Suprapubic skin (tissue), 4 donors: ENCODE measurements around the gene RIT1. TPM values are rescaled to one million over a fixed set of nuclear protein-coding genes. Genes with fewer than 3 reads are reported as not detected.

Experiments
- DNase-seq, 2 donors: peaks; one replicate each; pipeline ENCODE4 v3.0.0-alpha.2; 2019; ENCODE audit warnings: low spot score in 2 of 2
- H3K27ac ChIP-seq: fragments of 200-600 bp; sonication (generic); one replicate; pipeline ENCODE4 v1.5.1; 2019
- H3K27me3 ChIP-seq: fragments of 200-600 bp; sonication (generic); one replicate; pipeline ENCODE4 v1.5.1; 2019
- H3K36me3 ChIP-seq: fragments of 200-600 bp; sonication (generic); one replicate; pipeline ENCODE4 v1.5.1; 2019
- H3K4me1 ChIP-seq: fragments of 200-600 bp; sonication (generic); one replicate; pipeline ENCODE4 v1.5.1; 2019
- H3K4me3 ChIP-seq: fragments of 200-600 bp; sonication (generic); one replicate; pipeline ENCODE4 v1.5.1; 2019; ENCODE audit warnings: mild to moderate bottlenecking
- H3K9me3 ChIP-seq: fragments of 200-600 bp; sonication (generic); one replicate; pipeline ENCODE4 v1.5.1; 2019
- EP300 ChIP-seq: sonication (generic); formaldehyde crosslinking; IDR thresholded peaks from one replicate; pipeline ENCODE4 v1.6.1; 2017; ENCODE audit warnings: antibody characterized with exemption
- POLR2A ChIP-seq, 2 donors: fragments of 450-650 bp; IDR thresholded peaks; one replicate each; pipeline ENCODE4 v1.6.1; 2017; ENCODE audit warnings: antibody characterized with exemption in 2 of 2, mild to moderate bottlenecking in 2 of 2, moderate library complexity in 2 of 2
- POLR2AphosphoS5 ChIP-seq, 3 donors: sonication (generic); formaldehyde crosslinking; IDR thresholded peaks; one replicate each; pipeline ENCODE4 v1.6.1; 2017; ENCODE audit warnings: antibody characterized with exemption in 3 of 3
- WGBS: methylation state at CpG from one replicate; pipeline ENCODE4 v1.1.5; 2018; 5-methylcytosine and 5-hydroxymethylcytosine counted together
- total RNA-seq, 4 donors: library from RNA; depleted of rRNA; stranded (reverse); fragments of >200 nt; gene quantifications; one replicate each; pipeline ENCODE4 v1.1.0, GENCODE V29; 2016
- TF ChIP-seq, protein P1 (sequence below), 2 donors: fragments of 200-600 bp in 1 of 2; fragments of 450-650 bp in 1 of 2; sonication (generic) in 1 of 2; IDR thresholded peaks; one replicate each; pipeline ENCODE4 v1.5.1; 2016 to 2019; ENCODE audit warnings: antibody characterized with exemption in 2 of 2, mild to moderate bottlenecking in 1 of 2, moderate library complexity in 1 of 2

RIT1 gene
- total RNA-seq, 4 donors from 2014 or later = 18.1 to 30.8 (median 23.8) TPM

DNA sequence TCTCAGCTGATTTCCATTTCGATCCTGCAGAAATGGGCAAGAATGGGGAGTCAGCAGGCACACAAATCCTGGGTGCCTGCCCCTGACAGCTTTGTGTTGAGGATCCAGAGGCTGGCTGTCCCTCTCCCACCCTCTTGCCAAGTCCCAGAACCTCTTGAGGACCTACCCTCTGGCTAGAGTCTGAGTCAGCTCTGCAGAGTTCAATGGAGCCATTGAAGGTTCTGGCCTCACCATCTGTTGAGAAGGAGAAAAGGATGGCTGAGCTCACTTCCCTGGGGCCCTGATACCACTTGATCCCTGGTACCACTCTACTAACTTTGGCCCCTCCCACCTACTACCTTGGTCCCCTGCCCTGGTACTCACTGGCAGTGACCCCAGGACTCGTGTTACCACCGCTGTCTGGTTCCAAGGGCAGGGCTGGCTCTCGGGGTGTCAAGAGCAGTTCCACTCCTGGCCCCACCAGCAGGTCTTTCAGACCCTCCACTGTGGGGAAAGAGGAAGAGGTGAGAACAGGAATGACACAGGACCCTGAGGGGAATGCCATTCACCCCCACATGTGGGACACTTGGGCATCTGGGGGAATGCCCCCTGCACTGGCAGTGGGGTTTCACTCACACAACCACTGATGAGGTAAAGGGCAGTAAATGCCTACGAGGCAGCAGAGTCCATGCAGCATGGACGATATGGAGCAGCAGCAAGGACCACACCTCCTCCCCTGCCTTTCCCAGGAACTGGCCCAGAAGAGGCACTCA lies 40.8 kb upstream of the RIT1 start:
- no peak overlapping the region for H3K27ac ChIP-seq
- H3K27me3 ChIP-seq = no peaks in the 10 kb centered on the region
- no peaks in the 10 kb centered on the region for H3K9me3 ChIP-seq
- 88% methylated on average over 5 of the region's 6 CpGs for WGBS
- TF ChIP-seq EP300 (no peak), POLR2A (IDR thresholded peaks at IDR 0.05) (no peak)
- H3K4me3 ChIP-seq = no peak overlapping the region
- peaks cover 96% of the 10 kb centered on the region for H3K36me3 ChIP-seq
- H3K4me1 ChIP-seq = no peaks in the 10 kb centered on the region
- no peak for DNase-seq

DNA sequence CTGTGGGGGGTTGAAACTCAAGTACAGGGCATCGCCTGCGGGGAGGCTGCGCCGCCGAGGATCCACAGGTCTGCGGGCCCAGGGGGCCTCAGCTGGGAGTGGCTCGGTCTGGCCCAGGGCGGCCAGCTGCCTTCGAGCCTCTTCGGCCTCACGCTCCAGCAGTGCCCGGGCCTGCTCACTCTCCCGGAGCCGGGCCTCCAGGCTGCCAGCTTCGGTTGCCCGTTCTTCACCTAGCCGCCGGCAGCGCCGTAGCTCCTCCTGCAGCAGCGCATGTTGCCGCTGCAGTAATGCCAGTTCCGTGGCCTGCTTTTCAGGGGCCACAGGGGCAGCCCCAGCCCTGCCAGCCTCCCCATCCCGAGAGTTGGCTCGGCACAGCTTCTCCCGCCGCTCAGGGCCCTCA lies 39.7 kb upstream of the RIT1 start:
- Histone ChIP-seq H3K4me1 (no peaks in the 10 kb centered on the region), H3K27me3 (no peaks in the 10 kb centered on the region), H3K9me3 (no peaks in the 10 kb centered on the region), H3K36me3 (peaks cover 91% of the 10 kb centered on the region), H3K27ac (no peak overlapping the region), H3K4me3 (no peak overlapping the region)
- WGBS = 96% methylated on average over 10 of the region's 27 CpGs
- TF ChIP-seq EP300 (no peak), POLR2AphosphoS5 (IDR thresholded peaks at IDR 0.05) (no peak), POLR2A (IDR thresholded peaks at IDR 0.05) (no peak)
- TF ChIP-seq, protein P1, sequence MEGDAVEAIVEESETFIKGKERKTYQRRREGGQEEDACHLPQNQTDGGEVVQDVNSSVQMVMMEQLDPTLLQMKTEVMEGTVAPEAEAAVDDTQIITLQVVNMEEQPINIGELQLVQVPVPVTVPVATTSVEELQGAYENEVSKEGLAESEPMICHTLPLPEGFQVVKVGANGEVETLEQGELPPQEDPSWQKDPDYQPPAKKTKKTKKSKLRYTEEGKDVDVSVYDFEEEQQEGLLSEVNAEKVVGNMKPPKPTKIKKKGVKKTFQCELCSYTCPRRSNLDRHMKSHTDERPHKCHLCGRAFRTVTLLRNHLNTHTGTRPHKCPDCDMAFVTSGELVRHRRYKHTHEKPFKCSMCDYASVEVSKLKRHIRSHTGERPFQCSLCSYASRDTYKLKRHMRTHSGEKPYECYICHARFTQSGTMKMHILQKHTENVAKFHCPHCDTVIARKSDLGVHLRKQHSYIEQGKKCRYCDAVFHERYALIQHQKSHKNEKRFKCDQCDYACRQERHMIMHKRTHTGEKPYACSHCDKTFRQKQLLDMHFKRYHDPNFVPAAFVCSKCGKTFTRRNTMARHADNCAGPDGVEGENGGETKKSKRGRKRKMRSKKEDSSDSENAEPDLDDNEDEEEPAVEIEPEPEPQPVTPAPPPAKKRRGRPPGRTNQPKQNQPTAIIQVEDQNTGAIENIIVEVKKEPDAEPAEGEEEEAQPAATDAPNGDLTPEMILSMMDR (IDR thresholded peaks at IDR 0.05) = no peak
- no peak for DNase-seq

DNA sequence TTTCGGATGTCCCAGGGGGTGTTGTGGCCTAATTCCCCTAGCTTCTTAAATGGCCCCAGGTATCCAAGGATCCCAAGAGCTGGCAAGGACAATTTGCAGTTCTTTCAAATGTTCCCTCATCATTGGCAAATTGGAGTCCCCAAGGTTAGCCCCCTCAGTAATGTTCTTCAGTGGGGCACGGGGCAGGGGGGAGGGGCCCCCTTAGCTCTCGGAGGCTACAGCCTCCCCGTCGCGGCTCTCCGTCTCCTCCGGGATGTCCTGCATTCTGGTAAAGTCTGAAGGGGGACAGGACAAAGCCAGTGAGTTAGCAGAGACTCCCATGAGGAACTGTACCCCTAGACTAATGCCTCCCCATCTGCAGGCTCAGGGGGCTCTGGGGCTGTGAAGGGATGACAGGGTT lies 36.6 kb upstream of the RIT1 start:
- peaks cover 63% of the 10 kb centered on the region for H3K36me3 ChIP-seq
- 82% methylated on average over 6 of the region's 8 CpGs for WGBS
- peaks cover 9% of the 10 kb centered on the region for H3K4me1 ChIP-seq
- TF ChIP-seq, protein P1 (IDR thresholded peaks at IDR 0.05) = no peak
- TF ChIP-seq EP300 (no peak), POLR2A (IDR thresholded peaks at IDR 0.05) (no peak), POLR2AphosphoS5 (IDR thresholded peaks at IDR 0.05) (no peak)
- H3K27me3 ChIP-seq = no peaks in the 10 kb centered on the region
- no peak overlapping the region for H3K27ac ChIP-seq
- no peak overlapping the region for H3K4me3 ChIP-seq
- no peak for DNase-seq
- no peaks in the 10 kb centered on the region for H3K9me3 ChIP-seq

DNA sequence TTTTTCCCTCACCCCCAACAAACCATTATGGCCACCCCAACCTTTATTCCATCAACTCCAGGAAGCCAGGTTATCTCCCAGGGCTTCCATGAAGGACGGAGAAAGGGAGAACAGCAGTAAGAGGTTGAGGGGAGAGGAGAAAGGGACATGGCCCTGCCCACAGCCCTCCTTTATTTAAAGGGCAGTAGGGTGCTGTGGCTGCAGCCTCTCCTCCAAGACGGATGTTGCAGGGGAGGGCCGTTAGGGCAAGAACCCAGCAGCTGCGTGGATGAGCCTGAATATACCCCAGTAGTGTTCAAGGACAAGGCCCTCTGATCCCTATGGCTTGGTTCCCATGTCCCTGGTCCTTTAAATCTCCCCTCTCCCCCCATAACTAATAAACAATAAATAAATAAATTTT lies 36.1 kb upstream of the RIT1 start:
- Histone ChIP-seq H3K27me3 (no peaks in the 10 kb centered on the region), H3K4me3 (no peak overlapping the region), H3K9me3 (no peaks in the 10 kb centered on the region), H3K27ac (no peak overlapping the region), H3K36me3 (peaks cover 59% of the 10 kb centered on the region), H3K4me1 (peaks cover 14% of the 10 kb centered on the region)
- TF ChIP-seq POLR2A (IDR thresholded peaks at IDR 0.05) (no peak), EP300 (no peak), POLR2AphosphoS5 (IDR thresholded peaks at IDR 0.05) (no peak)
- TF ChIP-seq, protein P1 (IDR thresholded peaks at IDR 0.05) = no peak
- 88% methylated on average over 4 of the region's 4 CpGs for WGBS
- DNase-seq = no peak

DNA sequence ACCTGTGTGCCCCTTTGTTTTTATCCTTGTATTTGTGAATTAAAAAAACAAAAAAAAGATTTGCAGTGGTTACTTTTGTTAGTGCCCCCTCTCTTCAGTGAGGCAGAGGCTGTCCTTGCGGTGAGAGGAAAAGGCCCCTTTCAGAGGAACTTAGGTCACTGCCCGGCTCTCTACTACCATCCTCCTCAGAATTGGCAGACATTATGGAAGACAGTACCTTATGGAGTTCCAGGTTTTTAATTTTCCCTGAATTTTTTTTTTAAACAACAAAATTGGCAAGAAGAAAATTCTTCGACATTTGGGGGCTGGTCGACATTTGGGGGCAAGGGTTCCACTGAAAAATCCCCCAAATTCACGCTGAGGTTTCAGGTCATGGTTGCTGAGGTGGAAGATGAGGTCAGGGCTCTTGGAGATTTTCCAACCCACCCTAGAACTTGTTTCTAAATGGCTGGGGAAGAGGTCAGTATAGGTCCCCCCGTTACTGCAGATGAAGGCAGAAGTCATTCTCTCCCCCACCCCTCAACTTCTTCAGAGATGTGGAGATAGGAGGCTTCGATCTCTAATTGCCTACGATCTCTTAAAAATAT lies 35.6 kb upstream of the RIT1 start:
- H3K36me3 ChIP-seq = peaks cover 53% of the 10 kb centered on the region
- TF ChIP-seq, protein P1 (IDR thresholded peaks at IDR 0.05) = no peak
- no peak for TF ChIP-seq EP300
- TF ChIP-seq POLR2AphosphoS5 (IDR thresholded peaks at IDR 0.05) = no peak
- TF ChIP-seq POLR2A (IDR thresholded peaks at IDR 0.05) = no peak
- H3K27me3 ChIP-seq = no peaks in the 10 kb centered on the region
- 79% methylated on average over 8 of the region's 8 CpGs for WGBS
- H3K4me1 ChIP-seq = peaks cover 19% of the 10 kb centered on the region
- no peak overlapping the region for H3K27ac ChIP-seq
- H3K9me3 ChIP-seq = no peaks in the 10 kb centered on the region
- DNase-seq = peak in 1 of 2 donors; percentile 25
- H3K4me3 ChIP-seq = no peak overlapping the region
